NCI-H2107 treated with DMSO at 0.1 percent for 48 hours (cell line): ENCODE results near the gene CDCA7.
"Not testable (repeated sequence)": the region's sequence is repeated elsewhere in the genome, so short reads cannot be mapped to it uniquely, and the experiment has no call there.

Experiments used
- DNase-seq: peaks from one replicate; lab custom pipeline; 2025; ENCODE audit not compliant: unreplicated experiment; lab: John Stamatoyannopoulos, UW

Gene CDCA7

GRCh38 chr2:173401716-173402326 lies 47.1 kb downstream of the CDCA7 start:
- peak; percentile 6 for DNase-seq

- DNase-seq, result peak; percentile 65
Observed at GRCh38 chr2:173402405-173402974, 47.8 kb downstream of the CDCA7 start.

- no peak for DNase-seq
Observed at GRCh38 chr2:173404841-173405750, 50.4 kb downstream of the CDCA7 start.

GRCh38 chr2:173407176-173407575 lies 52.5 kb downstream of the CDCA7 start:
- no peak for DNase-seq

GRCh38 chr2:173407646-173408045 lies 53.0 kb downstream of the CDCA7 start:
- DNase-seq, result no peak

- peak; percentile 7 for DNase-seq
Observed at GRCh38 chr2:173410579-173410978, 55.9 kb downstream of the CDCA7 start.

GRCh38 chr2:173412628-173413027 lies 58.0 kb downstream of the CDCA7 start:
- no peak for DNase-seq

- DNase-seq, result no peak
Observed at GRCh38 chr2:173414823-173415322, 60.2 kb downstream of the CDCA7 start.

GRCh38 chr2:173415431-173416381 lies 61.0 kb downstream of the CDCA7 start:
- DNase-seq, result no peak

- DNase-seq, result not testable (repeated sequence)
Observed at GRCh38 chr2:173416415-173417152, 61.9 kb downstream of the CDCA7 start.

GRCh38 chr2:173417341-173417740 lies 62.7 kb downstream of the CDCA7 start:
- no peak for DNase-seq

- no peak for DNase-seq
Observed at GRCh38 chr2:173417802-173418201, 63.1 kb downstream of the CDCA7 start.
